Activated CD4-positive, alpha-beta memory T cell treated with anti-CD3 and anti-CD28 coated beads for 36 hours (primary cell): ENCODE results near the gene C3orf33. TPM values are rescaled to one million over a fixed set of nuclear protein-coding genes. Genes with fewer than 3 reads are reported as not detected.

Experiments used
- CTCF ChIA-PET: fragments of 350-600 bp; sonication (Branson Sonifier 250); formaldehyde crosslinking; loops from one replicate; lab custom pipeline; 2021; ENCODE audit warnings: antibody characterized with exemption, inconsistent platforms; lab: Charles Lee
- POLR2A ChIA-PET: fragments of 350-600 bp; sonication (Branson Sonifier 250); formaldehyde crosslinking; loops from one replicate; lab custom pipeline; 2021; ENCODE audit warnings: antibody characterized with exemption; lab: Charles Lee
- DNase-seq: peaks from one replicate; pipeline ENCODE4 v3.0.0-alpha.2; 2020
- H3K27ac Mint-ChIP-seq: one replicate; pipeline ENCODE4 v1.8.0; 2021; ENCODE audit warnings: mixed read lengths
- H3K27me3 Mint-ChIP-seq: one replicate; pipeline ENCODE4 v1.8.0; 2021; ENCODE audit warnings: mixed read lengths
- H3K36me3 Mint-ChIP-seq: one replicate; pipeline ENCODE4 v1.8.0; 2021; ENCODE audit warnings: mixed read lengths
- H3K4me1 Mint-ChIP-seq: one replicate; pipeline ENCODE4 v1.8.0; 2021; ENCODE audit warnings: low read depth, mixed read lengths
- H3K4me3 Mint-ChIP-seq: one replicate; pipeline ENCODE4 v1.8.0; 2021; ENCODE audit warnings: mild to moderate bottlenecking, mixed read lengths
- H3K9me3 Mint-ChIP-seq: one replicate; pipeline ENCODE4 v1.8.0; 2021; ENCODE audit warnings: mixed read lengths
- intact Hi-C: fragments of 100-400 bp; cut with micrococcal nuclease; formaldehyde crosslinking; loops from one replicate; pipeline ENCODE4 v1.15.1; 2023
- total RNA-seq, 2 experiments: library from RNA; stranded (reverse); gene quantifications; one replicate each; pipeline ENCODE4 v1.2.3, GENCODE V29; 2021

Gene C3orf33
- total RNA-seq, 2 experiments from 2014 or later, result 1.6 to 2.5 TPM

DNA sequence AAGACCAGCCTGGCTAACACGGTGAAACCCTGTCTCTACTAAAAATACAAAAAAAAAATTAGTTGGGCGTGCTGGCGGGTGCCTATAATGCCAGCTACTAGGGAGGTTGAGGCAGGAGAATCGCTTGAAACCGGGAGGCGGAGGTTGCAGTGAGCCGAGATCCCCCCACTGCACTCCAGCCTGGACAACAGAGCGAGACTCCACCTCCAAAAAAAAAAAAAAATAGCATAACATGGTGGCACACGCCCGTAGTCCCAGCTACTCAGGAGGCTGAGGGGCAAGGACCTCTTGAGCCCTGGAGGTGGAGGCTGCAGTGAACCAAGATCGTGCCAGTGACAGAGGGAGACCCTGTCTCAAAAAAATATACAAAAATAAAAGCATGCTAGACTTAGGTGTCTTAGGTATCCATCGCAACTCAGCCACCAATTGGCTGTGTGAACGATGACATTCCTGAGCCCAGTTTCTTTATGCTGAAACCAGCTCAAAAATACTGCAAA, 67.5 kb downstream of the C3orf33 start:
- no peak overlapping the region for H3K27ac Mint-ChIP-seq
- CTCF ChIA-PET, result no interaction called here
- no peaks in the 10 kb centered on the region for H3K9me3 Mint-ChIP-seq
- no peak overlapping the region for H3K4me3 Mint-ChIP-seq
- no peak for DNase-seq
- intact Hi-C loops, result no loop called here
- no peaks in the 10 kb centered on the region for H3K36me3 Mint-ChIP-seq
- peaks cover 1% of the 10 kb centered on the region for H3K4me1 Mint-ChIP-seq
- peaks cover 32% of the 10 kb centered on the region for H3K27me3 Mint-ChIP-seq
- POLR2A ChIA-PET, result no interaction called here

GRCh38 chr3:155737844-155738460, 68.1 kb downstream of the C3orf33 start:
- intact Hi-C loops, result no loop called here
- peaks cover 34% of the 10 kb centered on the region for H3K27me3 Mint-ChIP-seq
- no peaks in the 10 kb centered on the region for H3K4me1 Mint-ChIP-seq
- no peak for DNase-seq
- H3K4me3 Mint-ChIP-seq, result no peak overlapping the region
- POLR2A ChIA-PET, result no interaction called here
- no peak overlapping the region for H3K27ac Mint-ChIP-seq
- no peaks in the 10 kb centered on the region for H3K36me3 Mint-ChIP-seq
- H3K9me3 Mint-ChIP-seq, result no peaks in the 10 kb centered on the region
- CTCF ChIA-PET, result no interaction called here

- ChIA-PET CTCF (no interaction called here), POLR2A (no interaction called here)
- peaks cover 30% of the 10 kb centered on the region for H3K27me3 Mint-ChIP-seq
- H3K4me3 Mint-ChIP-seq, result no peak overlapping the region
- no peak overlapping the region for H3K27ac Mint-ChIP-seq
- H3K9me3 Mint-ChIP-seq, result no peaks in the 10 kb centered on the region
- no peaks in the 10 kb centered on the region for H3K36me3 Mint-ChIP-seq
- intact Hi-C loops, result no loop called here
- no peaks in the 10 kb centered on the region for H3K4me1 Mint-ChIP-seq
- no peak for DNase-seq
Measured at GRCh38 chr3:155736381-155736780, 69.7 kb downstream of the C3orf33 start.

GRCh38 chr3:155730843-155731242, 75.2 kb downstream of the C3orf33 start:
- ChIA-PET CTCF (no interaction called here), POLR2A (no interaction called here)
- no peaks in the 10 kb centered on the region for H3K36me3 Mint-ChIP-seq
- no peak overlapping the region for H3K4me3 Mint-ChIP-seq
- H3K4me1 Mint-ChIP-seq, result no peaks in the 10 kb centered on the region
- no peak overlapping the region for H3K27ac Mint-ChIP-seq
- no peak for DNase-seq
- H3K27me3 Mint-ChIP-seq, result peaks cover 19% of the 10 kb centered on the region
- intact Hi-C loops, result no loop called here
- H3K9me3 Mint-ChIP-seq, result no peaks in the 10 kb centered on the region

GRCh38 chr3:155727836-155728235, 78.2 kb downstream of the C3orf33 start:
- intact Hi-C loops, result no loop called here
- peaks cover 13% of the 10 kb centered on the region for H3K27me3 Mint-ChIP-seq
- no peaks in the 10 kb centered on the region for H3K4me1 Mint-ChIP-seq
- ChIA-PET POLR2A (no interaction called here), CTCF (no interaction called here)
- H3K27ac Mint-ChIP-seq, result no peak overlapping the region
- no peak overlapping the region for H3K4me3 Mint-ChIP-seq
- DNase-seq, result no peak
- no peaks in the 10 kb centered on the region for H3K9me3 Mint-ChIP-seq
- H3K36me3 Mint-ChIP-seq, result no peaks in the 10 kb centered on the region

DNA sequence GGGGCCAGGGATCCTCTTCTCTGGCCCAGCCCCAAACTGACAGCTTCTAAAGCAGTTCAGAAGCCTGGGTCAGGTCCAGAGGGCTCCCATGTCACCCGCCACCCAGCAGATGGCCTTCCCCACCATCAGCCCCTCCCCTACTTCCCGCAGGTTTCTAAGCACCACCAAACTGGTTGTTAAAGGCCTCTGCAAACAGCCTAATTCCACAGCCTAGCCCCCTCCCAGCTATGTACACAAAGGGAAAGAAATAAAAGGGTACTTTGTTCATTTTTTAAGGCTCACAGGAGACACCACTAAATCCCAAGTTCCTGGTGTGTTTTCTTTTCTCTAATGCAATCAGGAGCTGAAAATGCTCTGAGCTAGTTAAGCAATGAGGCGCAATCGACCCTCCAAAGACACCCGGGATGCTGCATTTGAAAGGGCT, 91.8 kb downstream of the C3orf33 start:
- Mint-ChIP-seq H3K9me3 (peaks cover 12% of the 10 kb centered on the region), H3K27me3 (no peaks in the 10 kb centered on the region), H3K36me3 (no peaks in the 10 kb centered on the region), H3K4me3 (no peak overlapping the region), H3K27ac (no peak overlapping the region), H3K4me1 (no peaks in the 10 kb centered on the region)
- intact Hi-C loops, result no loop called here
- no peak for DNase-seq
- CTCF ChIA-PET, result interaction anchor here (2.5 kb wide), 1 partner anchor 13 kb away, joined by 10 read pairs; no protein-coding TSS in a partner anchor
- POLR2A ChIA-PET, result no interaction called here

Other genes starting within 250 kb of the C3orf33 start
- under 1 TPM; 0.10 to 0.12 TPM for gene PLCH1, start 61.2 kb downstream of the C3orf33 start, total RNA-seq
- 10 to 100 TPM; 20.5 to 23.6 TPM for gene SLC33A1, start 48.1 kb upstream of the C3orf33 start, total RNA-seq
- 100 to 1,000 TPM; 143 to 152 TPM for gene GMPS, start 64.4 kb upstream of the C3orf33 start, total RNA-seq